ENCODE results near the gene LRP1.

GRCh38 chr12:57190821-57191220 is 62.5 kb downstream of the LRP1 start:
- TF ChIP-seq TAF1 (IDR thresholded peaks at IDR 0.05; ENCODE audit: borderline replicate concordance, insufficient read depth, low read length) (no peak), POLR2AphosphoS5 (IDR thresholded peaks at IDR 0.05; ENCODE audit: low read depth, low read length) (no peak), SIN3A (IDR thresholded peaks at IDR 0.05; ENCODE audit: borderline replicate concordance, insufficient read depth, low read length) (no peak), REST (IDR thresholded peaks at IDR 0.05; ENCODE audit: insufficient read depth in 1 of 2, low read depth in 2 of 2, low read length in 2 of 2) (no peak)

Measured in PFSK-1 (cell line).